Activated CD4-positive, alpha-beta T cell treated with anti-CD3 and anti-CD28 coated beads, Interleukin-2, amount 50 U/mL, for 16 hours (primary cell): ENCODE measurements around the gene CLCNKB.
A peak's percentile ranks its signal among the peaks of the same experiment; 100 is the strongest.
"Not testable (repeated sequence)": the region's sequence is repeated elsewhere in the genome, so short reads cannot be mapped to it uniquely, and the experiment has no call there.

ENCODE experiments used
- DNase-seq: peaks from one replicate; pipeline ENCODE4 v3.0.0-alpha.2; 2020

CLCNKB gene

DNA sequence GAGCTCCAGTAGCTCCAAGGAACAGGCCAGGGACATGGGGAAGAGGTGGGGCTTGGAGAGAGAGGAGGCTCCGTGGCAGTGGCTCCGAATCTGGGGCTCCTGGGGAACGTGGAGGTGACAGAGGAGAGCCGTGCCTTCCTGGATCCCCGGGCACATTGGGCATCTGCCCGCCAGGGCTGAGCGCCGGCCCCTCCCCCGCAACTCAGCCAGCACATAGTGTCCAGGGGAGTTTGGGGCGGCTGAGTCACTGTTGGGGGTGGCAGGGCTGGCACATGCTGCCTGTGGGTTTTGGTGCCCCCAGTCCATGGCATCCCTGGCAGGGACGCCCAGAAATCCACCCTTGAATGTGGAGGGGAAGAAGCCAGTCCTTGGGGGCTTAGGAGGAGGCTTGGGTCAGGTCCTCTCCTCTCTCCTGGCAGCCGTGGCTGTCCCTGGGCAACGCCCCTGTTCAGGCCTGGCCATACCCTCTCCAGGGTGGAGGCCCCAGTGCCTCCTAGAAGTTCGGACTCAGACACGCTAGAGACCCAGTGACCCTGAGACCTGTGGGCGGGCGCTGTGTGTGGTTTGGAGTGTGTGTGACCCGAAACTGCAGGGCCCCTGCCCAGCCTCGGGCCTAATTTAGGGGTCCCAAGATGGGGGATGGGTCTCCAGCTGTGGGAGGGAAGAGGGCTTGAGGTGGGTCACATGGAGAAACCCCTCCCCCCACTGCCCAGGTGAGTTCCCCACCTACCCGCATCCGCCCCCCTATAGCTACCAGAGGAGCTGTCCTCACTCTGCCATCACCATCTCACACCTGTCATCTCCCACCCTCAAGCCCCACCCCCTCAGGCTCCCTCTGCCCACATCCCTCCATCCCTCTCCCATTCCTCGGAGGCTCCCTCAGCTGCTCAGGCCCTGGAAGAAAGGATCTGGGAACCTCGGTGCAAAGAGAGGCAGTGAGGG, 27.4 kb upstream of the CLCNKB start:
- DNase-seq: no peak

GRCh38 chr1:16017076-16017460, 26.5 kb upstream of the CLCNKB start:
- no peak for DNase-seq

DNA sequence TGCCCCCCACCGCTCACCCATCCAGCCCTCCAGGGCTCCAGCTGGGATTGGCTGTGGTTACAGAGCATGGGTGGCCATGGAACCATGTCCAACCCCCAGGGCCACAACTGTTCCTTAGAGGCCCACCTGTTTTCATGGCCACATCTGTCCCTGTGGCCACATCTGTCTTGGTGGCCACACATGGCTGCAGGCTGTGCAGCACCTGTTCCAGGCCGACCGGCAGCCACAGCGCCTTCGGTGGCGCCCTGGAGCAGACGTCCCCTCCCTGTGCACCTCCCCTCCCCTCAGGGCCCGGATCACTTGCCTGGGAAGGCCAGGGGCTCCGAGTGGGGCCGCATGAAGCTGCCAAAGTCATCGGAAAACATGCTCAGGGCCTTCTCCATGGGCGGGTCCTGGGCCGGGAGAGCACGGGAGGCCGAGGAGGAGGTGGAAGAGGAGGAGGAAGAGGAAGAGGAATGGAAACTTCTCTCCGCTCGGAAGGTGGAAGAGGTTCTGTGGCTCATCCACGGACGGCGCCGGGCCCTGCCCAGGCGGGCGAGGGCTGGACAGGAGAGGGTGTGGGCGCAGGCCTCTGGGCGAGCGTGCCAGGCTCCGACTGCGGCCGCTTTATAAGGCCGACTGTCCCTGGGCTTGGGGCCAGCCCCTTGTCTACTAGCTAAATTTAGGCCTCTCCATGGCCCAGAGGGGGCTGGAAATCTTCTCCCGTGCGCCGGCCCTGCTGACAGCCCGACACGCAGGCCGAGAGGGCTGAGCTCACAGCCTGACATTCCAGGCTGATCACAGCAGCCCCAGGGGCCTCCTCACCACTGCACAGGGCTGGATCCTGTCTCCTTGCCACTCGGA, 25.9 kb upstream of the CLCNKB start, which contains the start of gene HSPB7:
Gene HSPB7 (minus strand): TSS at position 583 of the 843 bp plus-strand sequence. CDS start 80 bp downstream, at position 503.
- no peak for DNase-seq

DNA sequence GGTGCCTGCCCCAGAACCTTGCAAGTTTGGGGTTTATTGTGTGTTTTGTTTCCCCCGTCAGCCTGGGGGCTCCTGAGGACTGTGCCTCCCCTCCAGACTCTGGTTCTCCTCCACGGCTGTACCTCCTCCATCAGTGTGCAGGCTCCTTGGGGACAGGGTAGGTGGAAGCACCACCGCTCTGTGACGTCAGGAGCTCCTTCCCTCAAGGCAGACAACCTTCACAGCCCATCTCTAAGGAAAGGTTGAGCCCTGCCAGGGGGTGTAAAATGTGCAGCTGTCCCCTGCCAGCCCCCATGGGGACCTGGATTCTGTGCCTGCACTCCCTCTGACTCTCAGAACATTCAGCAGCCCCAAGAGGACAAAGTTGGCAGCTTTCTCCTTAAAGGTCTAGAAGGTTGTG, 25.3 kb upstream of the CLCNKB start:
- no peak for DNase-seq

GRCh38 chr1:16018749-16019643, 24.6 kb upstream of the CLCNKB start:
- no peak for DNase-seq

DNA sequence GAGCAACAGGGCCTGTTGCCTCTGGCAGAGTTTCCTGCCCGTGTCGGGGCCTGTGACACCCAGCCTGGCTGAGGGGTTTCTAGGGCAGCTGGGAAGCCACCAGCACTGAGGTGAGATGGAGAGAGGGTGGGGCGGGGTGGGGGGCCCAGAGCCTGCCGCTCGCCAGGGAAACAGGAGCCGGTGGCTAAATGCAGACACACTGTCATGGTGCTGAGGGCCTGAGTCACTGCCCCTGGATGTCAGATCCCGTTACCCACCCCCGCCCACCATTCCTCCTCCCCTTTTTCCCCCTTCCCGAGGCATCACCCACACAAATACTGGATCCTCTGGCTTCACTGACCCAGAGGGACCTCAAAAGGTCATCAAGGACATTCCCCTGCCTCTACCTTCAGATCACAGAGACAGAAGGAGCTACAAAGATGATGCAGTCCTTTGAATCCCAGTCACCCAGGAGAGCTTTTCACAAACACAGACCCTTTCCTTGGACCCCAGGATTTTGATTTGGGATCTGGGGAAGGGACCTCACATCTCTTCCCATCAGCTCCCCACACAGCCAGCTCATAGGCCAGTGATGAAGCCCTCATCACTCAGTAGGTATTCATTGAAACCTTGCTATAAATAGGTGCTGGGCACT, 23.8 kb upstream of the CLCNKB start:
- DNase-seq: no peak

- no peak for DNase-seq
Observed at GRCh38 chr1:16020325-16020724, 23.3 kb upstream of the CLCNKB start.

GRCh38 chr1:16020878-16021277, 22.7 kb upstream of the CLCNKB start:
- DNase-seq: not testable (repeated sequence)

DNA sequence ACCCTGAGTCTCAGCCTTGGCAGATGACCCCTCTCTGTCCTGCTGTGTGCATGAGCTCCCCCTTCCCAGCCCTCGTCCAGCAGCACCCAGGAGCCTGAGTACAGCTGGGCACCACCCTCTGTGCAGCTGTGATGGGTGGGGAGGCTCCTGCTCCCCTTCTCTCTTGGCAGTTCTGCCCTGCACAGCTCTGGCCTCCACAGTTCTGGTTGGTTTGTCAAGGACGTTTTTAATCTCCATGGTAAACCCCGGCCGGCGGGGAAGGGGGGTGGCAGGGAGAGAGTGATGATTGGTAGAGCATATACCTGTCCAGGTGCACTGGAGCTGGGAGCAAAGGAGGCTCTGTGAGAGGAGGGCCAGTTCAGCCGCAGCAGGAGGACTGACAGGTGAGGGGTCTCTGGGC, 21.9 kb upstream of the CLCNKB start, which contains the start of gene CLCNKA:
Gene CLCNKA (plus strand): TSS at position 356 of the 400 bp plus-strand sequence. CDS start 584 bp downstream, outside the sequence.
- no peak for DNase-seq

GRCh38 chr1:16022393-16022792, 21.2 kb upstream of the CLCNKB start:
- no peak for DNase-seq

DNA sequence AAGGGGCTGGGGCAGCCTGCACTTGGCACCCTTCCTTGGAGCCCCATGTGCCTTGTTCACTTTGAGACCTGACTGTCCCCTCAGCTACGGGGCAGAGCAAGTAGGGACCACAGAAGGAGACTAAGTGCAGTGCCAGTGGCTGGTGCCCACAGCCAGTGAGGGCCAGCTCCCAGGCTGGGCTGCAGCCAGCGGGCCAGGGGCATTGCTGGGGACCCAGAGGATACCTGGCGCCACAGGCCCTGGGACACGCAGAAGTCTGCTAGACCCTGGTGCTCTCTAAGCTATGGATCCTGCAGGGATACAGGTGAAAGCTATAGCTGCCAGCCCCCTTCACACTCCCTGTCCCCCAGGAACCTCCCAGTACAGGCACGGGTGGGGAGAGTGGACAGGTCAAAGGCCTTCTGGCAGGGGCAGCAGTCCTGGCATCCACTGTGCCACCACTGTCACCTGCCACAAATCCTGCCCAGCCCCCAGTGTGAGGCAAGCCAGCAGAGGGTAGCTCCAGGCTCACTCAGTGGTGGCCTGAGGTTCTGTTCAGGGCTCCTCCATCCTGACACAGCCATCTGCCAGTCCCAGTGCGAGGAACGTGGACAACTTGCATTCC, 20.4 kb upstream of the CLCNKB start:
- DNase-seq: no peak

GRCh38 chr1:16026302-16026701, 17.3 kb upstream of the CLCNKB start:
- not testable (repeated sequence) for DNase-seq

DNA sequence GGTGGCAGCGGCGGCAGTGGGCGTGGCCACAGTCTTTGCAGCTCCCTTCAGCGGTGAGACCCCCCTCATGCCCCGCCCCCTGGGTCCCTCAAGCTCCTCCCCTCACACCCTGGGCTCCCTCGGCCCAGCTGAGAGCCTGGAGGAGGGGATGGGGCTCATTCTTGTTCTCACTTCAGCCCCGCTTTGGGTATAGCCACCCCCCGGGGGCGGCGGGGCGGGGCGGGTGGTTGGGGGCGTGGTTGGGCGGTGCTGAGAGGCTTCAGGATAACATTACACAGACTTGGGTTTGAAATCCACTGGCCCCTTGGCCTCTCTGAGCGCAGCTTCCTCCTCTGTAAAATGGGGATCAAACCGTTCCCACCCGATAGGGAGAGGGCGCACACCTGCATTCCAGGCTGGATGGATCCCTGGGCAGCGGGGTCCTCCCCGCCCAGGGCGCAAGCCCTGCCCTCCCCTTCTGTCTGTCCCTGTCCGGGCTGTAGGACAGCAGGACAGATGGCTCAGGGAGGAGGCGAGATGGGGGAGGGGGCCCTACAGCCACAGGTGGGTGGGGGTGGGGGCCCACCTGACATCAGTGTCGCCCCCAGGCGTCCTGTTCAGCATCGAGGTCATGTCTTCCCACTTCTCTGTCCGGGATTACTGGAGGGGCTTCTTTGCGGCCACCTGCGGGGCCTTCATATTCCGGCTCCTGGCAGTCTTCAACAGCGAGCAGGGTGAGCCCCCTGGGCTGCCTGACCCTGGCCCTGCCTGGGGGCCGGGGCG, 16.7 kb upstream of the CLCNKB start:
- DNase-seq: no peak

- DNase-seq: no peak
Observed at GRCh38 chr1:16028237-16029002, 15.2 kb upstream of the CLCNKB start.

- not testable (repeated sequence) for DNase-seq
Observed at GRCh38 chr1:16029003-16029268, 14.6 kb upstream of the CLCNKB start.

DNA sequence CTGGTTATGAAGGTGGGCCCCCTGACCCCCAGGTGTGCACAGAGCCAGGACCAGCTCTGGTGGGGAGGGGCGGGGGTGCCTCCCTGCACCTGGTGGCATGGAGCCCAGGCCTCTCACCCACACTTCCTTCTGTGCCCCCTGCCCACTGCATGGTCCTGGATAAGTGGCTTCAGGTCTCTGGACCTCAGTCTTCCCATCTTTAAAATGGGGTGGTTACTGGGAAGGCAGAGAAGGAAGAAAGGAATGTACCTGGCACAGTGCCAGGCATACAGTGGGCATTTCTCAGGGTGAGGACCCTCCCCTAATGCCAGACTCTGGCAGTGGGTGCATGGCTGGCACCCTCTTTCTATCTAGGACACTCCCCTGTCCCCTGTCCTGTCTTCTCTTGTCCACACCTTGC, 14.3 kb upstream of the CLCNKB start:
- no peak for DNase-seq

DNA sequence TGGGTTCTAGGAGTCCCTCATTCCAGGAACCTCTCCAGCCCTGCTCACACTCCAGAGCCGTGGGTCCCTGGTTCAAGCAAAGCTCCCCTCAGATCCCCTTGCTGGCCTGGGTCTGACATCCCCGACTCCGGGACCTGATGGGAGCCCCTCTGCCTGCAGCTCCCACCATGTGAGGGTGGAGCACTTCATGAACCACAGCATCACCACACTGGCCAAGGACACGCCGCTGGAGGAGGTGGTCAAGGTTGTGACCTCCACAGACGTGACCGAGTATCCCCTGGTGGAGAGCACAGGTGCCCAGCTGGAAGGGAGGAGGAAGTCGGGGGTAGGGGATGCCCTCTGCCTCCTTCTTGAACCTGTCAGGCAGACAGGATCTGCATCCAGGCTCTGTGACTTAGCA, 12.0 kb upstream of the CLCNKB start:
- no peak for DNase-seq

DNA sequence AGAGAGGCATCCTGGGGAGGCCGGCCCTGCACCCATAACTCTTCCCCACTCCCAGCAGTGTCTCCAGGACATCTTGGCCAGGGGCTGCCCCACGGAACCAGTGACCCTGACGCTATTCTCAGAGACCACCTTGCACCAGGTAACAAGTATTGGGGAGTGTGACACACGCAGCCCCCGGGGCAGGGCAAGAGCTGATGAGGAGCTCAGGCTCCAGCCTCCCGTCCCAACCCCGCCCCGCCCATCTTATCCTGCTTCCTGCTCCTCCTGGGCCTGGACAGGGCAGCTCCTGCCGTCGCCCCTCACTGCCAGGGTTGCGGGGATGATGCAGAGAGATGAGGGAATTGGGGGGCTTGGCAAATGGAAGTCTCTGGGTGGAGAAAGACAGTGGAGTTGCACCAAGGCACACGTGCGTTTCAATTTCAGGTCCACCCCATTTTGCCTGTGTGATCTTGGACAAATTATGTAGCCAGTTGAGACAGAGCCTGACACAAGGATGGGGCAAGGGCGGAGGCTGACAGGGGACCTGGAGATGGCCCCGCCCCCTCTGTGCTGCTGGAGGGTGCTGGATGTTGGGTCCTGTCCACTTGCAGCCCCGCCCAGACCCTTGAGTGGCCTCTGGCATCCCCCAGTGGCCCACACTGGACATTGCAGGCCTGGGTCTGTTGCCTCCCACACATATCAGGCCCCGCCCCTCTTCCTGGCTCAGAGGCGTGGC, 11.0 kb upstream of the CLCNKB start:
- DNase-seq: peak; percentile 71

GRCh38 chr1:16033103-16033632, 10.4 kb upstream of the CLCNKB start:
- DNase-seq: not testable (repeated sequence)
